ENCODE results near the gene FOXR2. TPM values are rescaled to one million over a fixed set of nuclear protein-coding genes. Genes with fewer than 3 reads are reported as not detected.

FOXR2 gene
- not detected for total RNA-seq
- not detected for polyA plus RNA-seq (ENCODE audit: insufficient read depth, low read depth, low replicate concordance)
- long read RNA-seq, donor 1 = 0 reads
- long read RNA-seq, donor 2 = 0 reads
- long read RNA-seq, donor 3 = 0 reads
- long read RNA-seq, donor 4 = 0 reads
- long read RNA-seq, donor 5 = 0 reads
- long read RNA-seq, donor 6 = 0 reads
- long read RNA-seq, donor 7 = 0 reads
- long read RNA-seq, donor 8 = 0 reads
- long read RNA-seq, donor 9 = 0 reads
- long read RNA-seq, donor 10 = 0 reads

GRCh38 chrX:55623100-55623499 is at the start of gene FOXR2:
Gene FOXR2 (plus strand): TSS chrX:55623400. CDS start chrX:55623712, 312 bp downstream.
- TF ChIP-seq, protein P1, sequence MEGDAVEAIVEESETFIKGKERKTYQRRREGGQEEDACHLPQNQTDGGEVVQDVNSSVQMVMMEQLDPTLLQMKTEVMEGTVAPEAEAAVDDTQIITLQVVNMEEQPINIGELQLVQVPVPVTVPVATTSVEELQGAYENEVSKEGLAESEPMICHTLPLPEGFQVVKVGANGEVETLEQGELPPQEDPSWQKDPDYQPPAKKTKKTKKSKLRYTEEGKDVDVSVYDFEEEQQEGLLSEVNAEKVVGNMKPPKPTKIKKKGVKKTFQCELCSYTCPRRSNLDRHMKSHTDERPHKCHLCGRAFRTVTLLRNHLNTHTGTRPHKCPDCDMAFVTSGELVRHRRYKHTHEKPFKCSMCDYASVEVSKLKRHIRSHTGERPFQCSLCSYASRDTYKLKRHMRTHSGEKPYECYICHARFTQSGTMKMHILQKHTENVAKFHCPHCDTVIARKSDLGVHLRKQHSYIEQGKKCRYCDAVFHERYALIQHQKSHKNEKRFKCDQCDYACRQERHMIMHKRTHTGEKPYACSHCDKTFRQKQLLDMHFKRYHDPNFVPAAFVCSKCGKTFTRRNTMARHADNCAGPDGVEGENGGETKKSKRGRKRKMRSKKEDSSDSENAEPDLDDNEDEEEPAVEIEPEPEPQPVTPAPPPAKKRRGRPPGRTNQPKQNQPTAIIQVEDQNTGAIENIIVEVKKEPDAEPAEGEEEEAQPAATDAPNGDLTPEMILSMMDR (IDR thresholded peaks at IDR 0.05; ENCODE audit: borderline replicate concordance, extremely low read depth, insufficient read depth) = no peak
- no peak for FAIRE-seq
- H3K4me3 ChIP-seq (ENCODE audit: low read length in 3 of 3) = no peak within 1 kb of the TSS
- H3K9ac ChIP-seq (ENCODE audit: low read length in 3 of 3) = no peak within 1 kb of the TSS
- intact Hi-C loops (cut with DNase I) = no loop called here
- H3K4me1 ChIP-seq (ENCODE audit: control insufficient read depth in 2 of 3, insufficient read depth in 2 of 3, low read depth in 1 of 3, low read length in 3 of 3) = peaks cover 0 to 3% (median 0%) of the 10 kb centered on the region in 3 donors
- H3K27ac ChIP-seq (ENCODE audit: low read depth in 2 of 2, low read length in 2 of 2) = no peak within 1 kb of the TSS
- H3K9me3 ChIP-seq (ENCODE audit: control insufficient read depth in 2 of 3, insufficient read depth in 1 of 3, low read length in 3 of 3) = no peaks in the 10 kb centered on the region
- no peak for DNase-seq
- H3K27me3 ChIP-seq (ENCODE audit: control insufficient read depth, insufficient read depth, low read length) = no peaks in the 10 kb centered on the region
- no peaks in the 10 kb centered on the region for H3K36me3 ChIP-seq (ENCODE audit: control insufficient read depth in 2 of 3, insufficient read depth in 3 of 3, low read length in 3 of 3)

GRCh38 chrX:55579115-55579514 is 44.1 kb upstream of the FOXR2 start:
- intact Hi-C loops (cut with DNase I) = no loop called here
- no peak overlapping the region for H3K4me3 ChIP-seq (ENCODE audit: low read length in 3 of 3)
- DNase-seq (no peak), FAIRE-seq (no peak)
- H3K27me3 ChIP-seq (ENCODE audit: control insufficient read depth, insufficient read depth, low read length) = no peaks in the 10 kb centered on the region
- TF ChIP-seq, protein P1 (IDR thresholded peaks at IDR 0.05; ENCODE audit: borderline replicate concordance, extremely low read depth, insufficient read depth) = no peak
- no peaks in the 10 kb centered on the region for H3K9me3 ChIP-seq (ENCODE audit: control insufficient read depth in 2 of 3, insufficient read depth in 1 of 3, low read length in 3 of 3)
- no peaks in the 10 kb centered on the region for H3K4me1 ChIP-seq (ENCODE audit: control insufficient read depth in 2 of 3, insufficient read depth in 2 of 3, low read depth in 1 of 3, low read length in 3 of 3)
- no peak overlapping the region for H3K9ac ChIP-seq (ENCODE audit: low read length in 3 of 3)
- H3K36me3 ChIP-seq (ENCODE audit: control insufficient read depth in 2 of 3, insufficient read depth in 3 of 3, low read length in 3 of 3) = no peaks in the 10 kb centered on the region
- H3K27ac ChIP-seq (ENCODE audit: low read depth in 2 of 2, low read length in 2 of 2) = no peak overlapping the region

DNA sequence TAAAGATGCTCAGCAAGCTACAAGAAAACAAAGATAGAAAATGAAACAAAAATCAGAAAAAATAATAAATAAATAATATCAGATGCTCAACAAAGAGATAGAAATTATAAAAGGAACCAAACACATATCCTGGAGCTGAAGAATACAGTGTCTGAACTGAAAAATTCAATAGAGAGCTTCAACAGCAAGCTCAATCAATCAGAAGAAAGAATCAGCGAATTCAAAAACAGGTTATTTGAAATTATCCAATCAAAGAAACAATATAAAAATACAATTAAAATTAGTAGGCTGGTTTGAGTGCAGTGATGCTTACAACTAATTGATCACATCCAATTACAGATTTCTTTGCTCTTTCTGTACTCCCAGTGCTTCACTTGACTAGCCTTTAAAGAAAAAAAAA is 40.8 kb upstream of the FOXR2 start:
- Histone ChIP-seq H3K9me3 (ENCODE audit: control insufficient read depth in 2 of 3, insufficient read depth in 1 of 3, low read length in 3 of 3) (no peaks in the 10 kb centered on the region), H3K4me1 (ENCODE audit: control insufficient read depth in 2 of 3, insufficient read depth in 2 of 3, low read depth in 1 of 3, low read length in 3 of 3) (no peaks in the 10 kb centered on the region), H3K36me3 (ENCODE audit: control insufficient read depth in 2 of 3, insufficient read depth in 3 of 3, low read length in 3 of 3) (no peaks in the 10 kb centered on the region), H3K27ac (ENCODE audit: low read depth in 2 of 2, low read length in 2 of 2) (no peak overlapping the region), H3K9ac (ENCODE audit: low read length in 3 of 3) (no peak overlapping the region), H3K27me3 (ENCODE audit: control insufficient read depth, insufficient read depth, low read length) (no peaks in the 10 kb centered on the region), H3K4me3 (ENCODE audit: low read length in 3 of 3) (no peak overlapping the region)
- DNase-seq (no peak), FAIRE-seq (peak; percentile 13)
- intact Hi-C loops (cut with DNase I) = no loop called here
- TF ChIP-seq, protein P1 (IDR thresholded peaks at IDR 0.05; ENCODE audit: borderline replicate concordance, extremely low read depth, insufficient read depth) = no peak

DNA sequence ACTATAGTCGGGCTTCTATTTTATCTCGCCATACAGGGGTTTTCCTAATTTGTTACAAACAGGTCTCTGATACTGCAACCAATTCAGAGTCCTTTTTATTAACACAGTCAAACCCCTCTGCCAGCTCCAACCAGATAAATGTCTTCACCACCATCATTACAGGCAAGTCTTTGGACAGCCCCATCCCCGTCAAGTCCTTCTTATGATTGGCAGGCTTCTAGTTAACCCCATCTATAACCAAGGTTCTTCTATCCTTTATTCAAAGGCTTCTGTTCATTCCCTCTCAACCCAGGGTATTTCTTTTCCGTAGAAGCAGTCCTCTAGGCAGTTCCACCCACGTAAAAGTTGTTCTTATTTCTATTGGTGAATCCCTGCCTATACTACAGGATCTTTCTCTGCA is 29.9 kb upstream of the FOXR2 start:
- DNase-seq (no peak), FAIRE-seq (no peak)
- no peak overlapping the region for H3K9ac ChIP-seq (ENCODE audit: low read length in 3 of 3)
- H3K9me3 ChIP-seq (ENCODE audit: control insufficient read depth in 2 of 3, insufficient read depth in 1 of 3, low read length in 3 of 3) = no peaks in the 10 kb centered on the region
- no peaks in the 10 kb centered on the region for H3K4me1 ChIP-seq (ENCODE audit: control insufficient read depth in 2 of 3, insufficient read depth in 2 of 3, low read depth in 1 of 3, low read length in 3 of 3)
- H3K36me3 ChIP-seq (ENCODE audit: control insufficient read depth in 2 of 3, insufficient read depth in 3 of 3, low read length in 3 of 3) = no peaks in the 10 kb centered on the region
- H3K27ac ChIP-seq (ENCODE audit: low read depth in 2 of 2, low read length in 2 of 2) = no peak overlapping the region
- H3K4me3 ChIP-seq (ENCODE audit: low read length in 3 of 3) = no peak overlapping the region
- TF ChIP-seq, protein P1 (IDR thresholded peaks at IDR 0.05; ENCODE audit: borderline replicate concordance, extremely low read depth, insufficient read depth) = no peak
- intact Hi-C loops (cut with DNase I) = no loop called here
- no peaks in the 10 kb centered on the region for H3K27me3 ChIP-seq (ENCODE audit: control insufficient read depth, insufficient read depth, low read length)
